SK-N-SH (cell line): ENCODE measurements around the gene CDIP1. TPM values are rescaled to one million over a fixed set of nuclear protein-coding genes. Genes with fewer than 3 reads are reported as not detected.

Source experiments
- CTCF ChIA-PET: fragments of 300-600, 350-600 bp; formaldehyde crosslinking; extraction: SDS; loops from one replicate; lab custom pipeline; 2021; lab: Yijun Ruan, JAX
- POLR2A ChIA-PET: fragments of 350-600 bp; sonication (Branson Sonifier 250); formaldehyde crosslinking; extraction: SDS; loops from one replicate; lab custom pipeline; 2020; ENCODE audit warnings: antibody characterized with exemption, inconsistent platforms; lab: Yijun Ruan, JAX
- DNase-seq: peaks from one replicate; pipeline ENCODE4 v3.0.0; 2012
- H2AFZ ChIP-seq: fragments of 200-600 bp; sonication (generic); 2 replicates; pipeline ENCODE4 v1.8.1; 2016; ENCODE audit warnings: antibody characterized with exemption, mild to moderate bottlenecking, low read depth
- H3F3A ChIP-seq: fragments of 200-600 bp; sonication (generic); replicated peaks from 2 replicates; pipeline ENCODE3; 2016; ENCODE audit warnings: antibody characterized with exemption, mild to moderate bottlenecking; ENCODE audit not compliant: insufficient read depth
- H3K27ac ChIP-seq, 2 experiments: fragments of 200-500 bp in 1 of 2; fragments of 200-600 bp in 1 of 2; sonication (Bioruptor generic) in 1 of 2; sonication (generic), shearing (Covaris generic) in 1 of 2; 2 replicates each; pipeline versions ENCODE4 v1.5.1 to v1.6.1; 2014 to 2016; ENCODE audit warnings: low read depth in 2 of 2, inconsistent platforms in 1 of 2, low read length in 1 of 2, mild to moderate bottlenecking in 1 of 2, mixed read lengths in 1 of 2
- H3K27me3 ChIP-seq: fragments of 200-600 bp; sonication (generic), shearing (Covaris generic); 2 replicates; pipeline ENCODE4 v1.6.1; 2016; ENCODE audit warnings: mixed run types; ENCODE audit not compliant: insufficient read depth
- H3K36me3 ChIP-seq, 2 experiments: fragments of 200-500 bp in 1 of 2; fragments of 200-600 bp in 1 of 2; sonication (Bioruptor generic) in 1 of 2; sonication (generic) in 1 of 2; replicated peaks in 1 of 2; 2 replicates each; pipeline versions ENCODE3 to v1.5.1; 2014 to 2016; ENCODE audit warnings: low read length in 1 of 2, mild to moderate bottlenecking in 1 of 2; ENCODE audit not compliant: insufficient read depth in 2 of 2, control insufficient read depth in 1 of 2
- H3K4me1 ChIP-seq, 2 experiments: fragments of 200-500 bp in 1 of 2; fragments of 200-600 bp in 1 of 2; sonication (Bioruptor generic) in 1 of 2; sonication (generic), shearing (Covaris generic) in 1 of 2; 2 replicates each; pipeline versions ENCODE4 v1.5.1 to v1.6.1; 2014 to 2016; ENCODE audit warnings: low read depth in 1 of 2, low read length in 1 of 2, mixed run types in 1 of 2; ENCODE audit not compliant: insufficient read depth in 2 of 2, control insufficient read depth in 1 of 2
- H3K4me2 ChIP-seq: fragments of 200-600 bp; sonication (generic), shearing (Covaris generic); 2 replicates; pipeline ENCODE4 v1.6.1; 2017; ENCODE audit warnings: mixed run types
- H3K4me3 ChIP-seq, 2 experiments: fragments of 200-500 bp in 1 of 2; fragments of 200-600 bp in 1 of 2; sonication (Bioruptor generic) in 1 of 2; sonication (generic), shearing (Covaris generic) in 1 of 2; 2 replicates each; pipeline versions ENCODE4 v1.5.1 to v1.8.1; 2014 to 2016; ENCODE audit warnings: low read depth in 2 of 2, inconsistent platforms in 1 of 2, low read length in 1 of 2, mild to moderate bottlenecking in 1 of 2, mixed read lengths in 1 of 2, moderate library complexity in 1 of 2
- H3K79me2 ChIP-seq: fragments of 200-600 bp; sonication (generic); 2 replicates; pipeline ENCODE4 v1.8.1; 2017; ENCODE audit warnings: mild to moderate bottlenecking; ENCODE audit not compliant: insufficient read depth
- H3K9ac ChIP-seq: fragments of 200-600 bp; sonication (generic); 2 replicates; pipeline ENCODE4 v1.6.1; 2017; ENCODE audit warnings: mixed run types
- H3K9me2 ChIP-seq: fragments of 200-600 bp; sonication (generic); 2 replicates; pipeline ENCODE4 v1.6.1; 2017; ENCODE audit warnings: mixed run types
- H3K9me3 ChIP-seq: fragments of 200-600 bp; sonication (generic); 2 replicates; pipeline ENCODE4 v1.6.1; 2017; ENCODE audit warnings: mixed run types, mild to moderate bottlenecking, moderate library complexity
- H4K20me1 ChIP-seq: fragments of 200-600 bp; sonication (generic); 2 replicates; pipeline ENCODE4 v1.6.1; 2017; ENCODE audit warnings: mild to moderate bottlenecking, mixed run types; ENCODE audit not compliant: insufficient read depth
- CTCF ChIP-seq: fragments of 200-600 bp; sonication (generic); IDR thresholded peaks from 2 replicates; pipeline ENCODE4 v1.6.1; 2017; ENCODE audit warnings: antibody characterized with exemption, mild to moderate bottlenecking, moderate library complexity
- ELF1 ChIP-seq: IDR thresholded peaks from 2 replicates; pipeline ENCODE4 v1.4.0; 2012
- EZH2phosphoT487 ChIP-seq: fragments of 200-600 bp; sonication (generic); IDR thresholded peaks from 2 replicates; pipeline ENCODE4 v1.6.1; 2017; ENCODE audit warnings: low read depth, mixed run types, mild to moderate bottlenecking, antibody characterized with exemption, moderate library complexity, borderline replicate concordance
- FOSL2 ChIP-seq: IDR thresholded peaks from 2 replicates; pipeline ENCODE4 v1.4.0; 2012; ENCODE audit warnings: low read depth, mild to moderate bottlenecking, moderate library complexity, borderline replicate concordance
- NFIC ChIP-seq: IDR thresholded peaks from 2 replicates; pipeline ENCODE4 v1.4.0; 2012; ENCODE audit warnings: borderline replicate concordance
- NRF1 ChIP-seq: IDR thresholded peaks from 2 replicates; pipeline ENCODE4 v1.6.1; 2012; ENCODE audit warnings: low read depth, mild to moderate bottlenecking, low read length
- PBX3 ChIP-seq: IDR thresholded peaks from 2 replicates; pipeline ENCODE4; 2012
- POLR2AphosphoS5 ChIP-seq: IDR thresholded peaks from 2 replicates; pipeline ENCODE4 v1.6.1; 2012; ENCODE audit warnings: low read depth, low read length
- RAD21 ChIP-seq: IDR thresholded peaks from 2 replicates; pipeline ENCODE4 v1.6.1; 2012; ENCODE audit warnings: mild to moderate bottlenecking, low read length
- RFX5 ChIP-seq: IDR thresholded peaks from 2 replicates; pipeline ENCODE4 v1.6.1; 2012; ENCODE audit warnings: mild to moderate bottlenecking, improper control_type of control experiment, low read length
- RXRA ChIP-seq: IDR thresholded peaks from 2 replicates; pipeline ENCODE4 v1.4.0; 2012; ENCODE audit warnings: low read depth, mild to moderate bottlenecking, borderline replicate concordance
- SIN3A ChIP-seq: IDR thresholded peaks from 2 replicates; pipeline ENCODE4 v1.6.1; 2012; ENCODE audit warnings: low read depth, mild to moderate bottlenecking, low read length, moderate library complexity, borderline replicate concordance
- TAF1 ChIP-seq: IDR thresholded peaks from 2 replicates; pipeline ENCODE4 v1.6.1; 2012; ENCODE audit warnings: low read depth, mild to moderate bottlenecking, low read length, moderate library complexity, borderline replicate concordance
- TCF12 ChIP-seq: IDR thresholded peaks from 2 replicates; pipeline ENCODE4 v1.4.0; 2012
- TEAD4 ChIP-seq: IDR thresholded peaks from 2 replicates; pipeline ENCODE4 v1.4.0; 2012; ENCODE audit warnings: mild to moderate bottlenecking, borderline replicate concordance; ENCODE audit not compliant: insufficient read depth
- USF2 ChIP-seq: fragments of 150-350 bp; IDR thresholded peaks from 2 replicates; pipeline ENCODE4 v1.6.1; 2017; ENCODE audit warnings: antibody characterized with exemption, low read length, low read depth, borderline replicate concordance
- YY1 ChIP-seq: IDR thresholded peaks from 2 replicates; pipeline ENCODE4 v1.4.0; 2012; ENCODE audit warnings: low read depth, mild to moderate bottlenecking
- WGBS: methylation state at CpG from one replicate; pipeline ENCODE4 v1.1.6; 2017; ENCODE audit warnings: low lambda C conversion rate; 5-methylcytosine and 5-hydroxymethylcytosine counted together
- polyA plus RNA-seq, 3 experiments: library from polyadenylated mRNA; depleted of rRNA; stranded (reverse); fragments of >200 nt; gene quantifications; 2 replicates each; pipeline ENCODE4 v1.2.3, GENCODE V29; 2012
- TF ChIP-seq, protein P1 (sequence below): IDR thresholded peaks from 2 replicates; pipeline ENCODE4 v1.4.0; 2012; ENCODE audit warnings: low read depth, borderline replicate concordance

CDIP1 gene
- polyA plus RNA-seq, 1 of the 3 experiments (the other 2 are of a cell fraction), result 30.2 TPM

GRCh38 chr16:4536391-4537106 lies 2.0 kb downstream of the CDIP1 start:
- no peak for DNase-seq
- Histone ChIP-seq H3K4me3 (no peak overlapping the region), H3K4me1 (peaks cover 0 to 9% of the 10 kb centered on the region in 2 experiments; a peak in 2 of 4 replicates), H3K9me2 (no peaks in the 10 kb centered on the region), H3K27ac (no peak overlapping the region), H3K79me2 (peaks cover 43% of the 10 kb centered on the region), H4K20me1 (no peaks in the 10 kb centered on the region), H3F3A (peaks cover 6% of the 10 kb centered on the region), H3K9ac (no peak overlapping the region), H3K4me2 (peak overlapping the region; percentile 82), H3K36me3 (peaks cover 0 to 3% of the 10 kb centered on the region in 2 experiments), H3K9me3 (no peaks in the 10 kb centered on the region; the same call in 1 of the 2 replicates), H3K27me3 (no peaks in the 10 kb centered on the region), H2AFZ (no peak overlapping the region)
- ChIA-PET CTCF (interaction anchor here (0.8 to 1.9 kb wide), 4 partner anchors 12 to 82 kb away, joined by 3 to 6 read pairs (median 4); no protein-coding TSS in a partner anchor), POLR2A (no interaction called here)
- TF ChIP-seq USF2 (no peak), CTCF (no peak), RAD21 (no peak), POLR2AphosphoS5 (no peak), TAF1 (no peak), TCF12 (no peak), RXRA (no peak), NFIC (no peak), YY1 (no peak), FOSL2 (no peak), RFX5 (no peak), PBX3 (no peak), TEAD4 (no peak), NRF1 (no peak), SIN3A (no peak), EZH2phosphoT487 (no peak), ELF1 (no peak)
- TF ChIP-seq, protein P1, sequence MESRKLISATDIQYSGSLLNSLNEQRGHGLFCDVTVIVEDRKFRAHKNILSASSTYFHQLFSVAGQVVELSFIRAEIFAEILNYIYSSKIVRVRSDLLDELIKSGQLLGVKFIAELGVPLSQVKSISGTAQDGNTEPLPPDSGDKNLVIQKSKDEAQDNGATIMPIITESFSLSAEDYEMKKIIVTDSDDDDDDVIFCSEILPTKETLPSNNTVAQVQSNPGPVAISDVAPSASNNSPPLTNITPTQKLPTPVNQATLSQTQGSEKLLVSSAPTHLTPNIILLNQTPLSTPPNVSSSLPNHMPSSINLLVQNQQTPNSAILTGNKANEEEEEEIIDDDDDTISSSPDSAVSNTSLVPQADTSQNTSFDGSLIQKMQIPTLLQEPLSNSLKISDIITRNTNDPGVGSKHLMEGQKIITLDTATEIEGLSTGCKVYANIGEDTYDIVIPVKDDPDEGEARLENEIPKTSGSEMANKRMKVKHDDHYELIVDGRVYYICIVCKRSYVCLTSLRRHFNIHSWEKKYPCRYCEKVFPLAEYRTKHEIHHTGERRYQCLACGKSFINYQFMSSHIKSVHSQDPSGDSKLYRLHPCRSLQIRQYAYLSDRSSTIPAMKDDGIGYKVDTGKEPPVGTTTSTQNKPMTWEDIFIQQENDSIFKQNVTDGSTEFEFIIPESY, result no peak
- 91% methylated on average over 14 of the region's 15 CpGs for WGBS
